GM12878 (cell line): ENCODE data around the gene TPR. TPM values are rescaled to one million over a fixed set of nuclear protein-coding genes. Genes with fewer than 3 reads are reported as not detected.

ENCODE experiments used
- ATAC-seq: fragments of 200-7000 bp; cut with Tn5 transposase; 3 replicates; pipeline ENCODE4 v1.9.1; 2020; ENCODE audit warnings: mild to moderate bottlenecking, moderate library complexity
- BruUV-seq: library from RNA; stranded (reverse); fragments of 400-500 nt; replicated peaks from 2 replicates; lab custom pipeline; 2021; lab: Mats Ljungman, UMichigan
- CTCF ChIA-PET: fragments of 300-600 bp; sonication (Branson Sonifier 250); formaldehyde crosslinking; extraction: SDS; loops from one replicate; lab custom pipeline; 2021; ENCODE audit warnings: inconsistent platforms; lab: Yijun Ruan, JAX
- POLR2A ChIA-PET: fragments of 350-600 bp; formaldehyde crosslinking; extraction: SDS; loops from one replicate; lab custom pipeline; 2021; ENCODE audit warnings: inconsistent platforms; lab: Charles Lee
- RAD21 ChIA-PET: fragments of 300-600 bp; sonication (Branson Sonifier 250); formaldehyde crosslinking; loops from one replicate; lab custom pipeline; 2023; ENCODE audit warnings: antibody characterized with exemption; ENCODE audit not compliant: unreplicated experiment; lab: Charles Lee
- SMC1A ChIA-PET: fragments of 300-600 bp; sonication (Branson Sonifier 250); formaldehyde crosslinking; loops from one replicate; lab custom pipeline; 2023; ENCODE audit not compliant: unreplicated experiment, uncharacterized antibody; lab: Charles Lee
- DNase-seq: peaks from one replicate; pipeline ENCODE4 v3.0.0-alpha.2; 2011; ENCODE audit warnings: low read depth, low spot score
- FAIRE-seq: peaks from 3 replicates; lab custom pipeline; 2011; peaks lifted over from hg19 to GRCh38; lab: Jason Lieb, UNC
- H2AFZ ChIP-seq: 2 replicates; pipeline ENCODE4 v1.6.0; 2011; ENCODE audit warnings: low read depth, low read length, control low read depth; ENCODE audit not compliant: control insufficient read depth
- H3K27ac ChIP-seq: 2 replicates; pipeline ENCODE4 v1.5.1; 2011; ENCODE audit warnings: control low read depth; ENCODE audit not compliant: control insufficient read depth, insufficient read depth
- H3K27me3 ChIP-seq, 2 experiments: replicated peaks in 1 of 2; 2 replicates each; pipeline versions ENCODE4 v1.6.0 to v1.6.1; 2011; ENCODE audit warnings: low read length in 1 of 2; ENCODE audit not compliant: control insufficient read depth in 2 of 2, insufficient read depth in 2 of 2
- H3K36me3 ChIP-seq, 2 experiments: 2 replicates each; pipeline ENCODE4 v1.5.1; 2011; ENCODE audit warnings: low read length in 1 of 2; ENCODE audit not compliant: control insufficient read depth in 2 of 2, insufficient read depth in 2 of 2
- H3K4me1 ChIP-seq: 2 replicates; pipeline ENCODE4 v1.6.1; 2011; ENCODE audit warnings: mild to moderate bottlenecking, low read length, moderate library complexity, mixed read lengths; ENCODE audit not compliant: control insufficient read depth, insufficient read depth
- H3K4me2 ChIP-seq: 2 replicates; pipeline ENCODE4 v1.6.0; 2011; ENCODE audit warnings: control low read depth; ENCODE audit not compliant: control insufficient read depth, insufficient read depth
- H3K4me3 ChIP-seq: fragments of 200-600 bp; sonication (generic); 2 replicates; pipeline ENCODE4 v1.5.1; 2016
- H3K79me2 ChIP-seq: 2 replicates; pipeline ENCODE4 v1.6.0; 2011; ENCODE audit warnings: low read length; ENCODE audit not compliant: control insufficient read depth, insufficient read depth
- H3K9ac ChIP-seq: 2 replicates; pipeline ENCODE4 v1.8.0; 2011; ENCODE audit warnings: low read length, control low read depth, mixed read lengths; ENCODE audit not compliant: control insufficient read depth, insufficient read depth
- H3K9me3 ChIP-seq: replicated peaks from 3 replicates; pipeline ENCODE4 v1.5.1; 2011; ENCODE audit warnings: mild to moderate bottlenecking, low read length; ENCODE audit not compliant: control insufficient read depth, insufficient read depth
- H4K20me1 ChIP-seq: 2 replicates; pipeline ENCODE4 v1.6.0; 2011; ENCODE audit not compliant: control insufficient read depth, insufficient read depth
- BCL3 ChIP-seq: IDR thresholded peaks from 2 replicates; pipeline ENCODE4 v1.6.1; 2011; ENCODE audit warnings: borderline replicate concordance, low read depth, mild to moderate bottlenecking, moderate library complexity, low read length; ENCODE audit not compliant: insufficient read depth, poor library complexity, severe bottlenecking
- CBX5 ChIP-seq: sonication (generic); IDR thresholded peaks from 2 replicates; pipeline ENCODE4 v1.6.1; 2016; ENCODE audit warnings: low read depth, moderate library complexity, mild to moderate bottlenecking, inconsistent platforms
- CHD1 ChIP-seq: IDR thresholded peaks from 2 replicates; pipeline ENCODE4 v1.6.1; 2012; ENCODE audit warnings: low read depth, low read length, improper control_type of control experiment
- EGR1 ChIP-seq, 2 experiments: IDR thresholded peaks; 1 replicate in 1 of 2; 2 replicates in 1 of 2; pipeline ENCODE4 v1.6.1; 2011 to 2012; ENCODE audit warnings: low read depth in 2 of 2, low read length in 2 of 2, borderline replicate concordance in 1 of 2, mild to moderate bottlenecking in 1 of 2, moderate library complexity in 1 of 2
- ETV6 ChIP-seq, 2 experiments: fragments of 450-650 bp in 1 of 2; IDR thresholded peaks in 1 of 2; conservative IDR thresholded peaks in 1 of 2; 2 replicates each; pipeline ENCODE4 v1.6.1; 2014; ENCODE audit warnings: antibody characterized with exemption in 1 of 2, borderline replicate concordance in 1 of 2, low read depth in 1 of 2, mild to moderate bottlenecking in 1 of 2, moderate library complexity in 1 of 2
- FOXK2 ChIP-seq: fragments of 450-650 bp; IDR thresholded peaks from 2 replicates; pipeline ENCODE4 v1.6.1; 2017; ENCODE audit warnings: mild to moderate bottlenecking, moderate library complexity
- HDGF ChIP-seq: fragments of 450-650 bp; IDR thresholded peaks from 2 replicates; pipeline ENCODE4 v1.6.1; 2016; ENCODE audit warnings: antibody characterized with exemption
- IKZF1 ChIP-seq: fragments of 450-650 bp; conservative IDR thresholded peaks from 2 replicates; pipeline ENCODE4 v1.6.1; 2017; ENCODE audit warnings: antibody characterized with exemption, mild to moderate bottlenecking
- IRF3 ChIP-seq: fragments of 450-650 bp; IDR thresholded peaks from 2 replicates; pipeline ENCODE4 v1.6.1; 2014; ENCODE audit warnings: mild to moderate bottlenecking
- JUND ChIP-seq: IDR thresholded peaks from 2 replicates; pipeline ENCODE4 v1.6.1; 2012; ENCODE audit warnings: low read depth, mild to moderate bottlenecking, low read length, improper control_type of control experiment, moderate library complexity
- KAT2A ChIP-seq: conservative IDR thresholded peaks from 2 replicates; pipeline ENCODE4 v1.6.1; 2011; ENCODE audit warnings: low read depth, low read length; ENCODE audit not compliant: control insufficient read depth
- KDM1A ChIP-seq: fragments of 200-600 bp; sonication (generic); IDR thresholded peaks from 2 replicates; pipeline ENCODE4 v1.6.1; 2016; ENCODE audit warnings: borderline replicate concordance
- MEF2A ChIP-seq: IDR thresholded peaks from 2 replicates; pipeline ENCODE4 v1.6.1; 2011; ENCODE audit warnings: low read depth, mild to moderate bottlenecking, low read length, moderate library complexity; ENCODE audit not compliant: insufficient read depth
- RBBP5 ChIP-seq: fragments of 200-600 bp; sonication (generic); conservative IDR thresholded peaks from 2 replicates; pipeline ENCODE4 v1.6.1; 2016
- RELA ChIP-seq: fragments of 450-650 bp; IDR thresholded peaks from 2 replicates; pipeline ENCODE4 v1.8.0; 2014; ENCODE audit warnings: borderline replicate concordance; ENCODE audit not compliant: partially characterized antibody
- SREBF2 ChIP-seq: IDR thresholded peaks from 2 replicates; pipeline ENCODE4 v1.6.1; 2012; ENCODE audit warnings: mild to moderate bottlenecking, low read length
- YBX1 ChIP-seq: fragments of 450-650 bp; IDR thresholded peaks from 2 replicates; pipeline ENCODE4 v1.6.1; 2016; ENCODE audit warnings: antibody characterized with exemption
- ZNF592 ChIP-seq: fragments of 450-650 bp; IDR thresholded peaks from 2 replicates; pipeline ENCODE4 v1.6.1; 2017; ENCODE audit warnings: mild to moderate bottlenecking, moderate library complexity
- WGBS: methylation state at CpG from one replicate; pipeline ENCODE4 v1.1.6; 2016; ENCODE audit warnings: low lambda C conversion rate; ENCODE audit not compliant: insufficient replicate concordance, insufficient coverage; ENCODE audit errors: missing lambda C conversion rate; 5-methylcytosine and 5-hydroxymethylcytosine counted together
- in situ Hi-C: fragments of 300-500 bp; cut with MboI; formaldehyde crosslinking; loops from 9 replicates; pipeline ENCODE4 v1.14.3; 2018; ENCODE audit warnings: mixed read lengths
- intact Hi-C: fragments of 100-400 bp; cut with micrococcal nuclease; formaldehyde crosslinking; loops from one replicate; pipeline ENCODE4 v1.14.2; 2022; ENCODE audit not compliant: unreplicated experiment
- polyA plus RNA-seq, 11 experiments: library from polyadenylated mRNA; depleted of rRNA in 4 of 11; unstranded in 6 of 11; stranded (reverse) in 5 of 11; fragments of >200 nt; fragmentation: Nextera tagmentation in 4 of 11; fragmentation: Illumina TruSeq in 1 of 11; extraction: Ambion mirVana in 4 of 11; extraction: Trizol in 1 of 11; gene quantifications; 1 replicate in 1 of 11; 2 replicates in 10 of 11; pipeline versions ENCODE4 v1.2.1 to v1.2.3, GENCODE V29; 2011 to 2016; ENCODE audit warnings: inconsistent platforms in 2 of 11, missing spikeins in 2 of 11, low read depth in 1 of 11
- total RNA-seq, 4 experiments: library from RNA; depleted of rRNA in 3 of 4; stranded (reverse); fragments of >200 nt in 3 of 4; fragmentation: Illumina TruSeq in 1 of 4; extraction: Trizol in 1 of 4; gene quantifications; 2 replicates each; pipeline versions ENCODE4 v1.2.1 to v1.2.3, GENCODE V29; 2013 to 2021

TPR gene
- total and polyA plus RNA-seq, 10 of the 15 experiments (the other 5 are each of a cell fraction or from before 2014, with no cell fraction given), result 30.9 to 122 (median 92.2) TPM

- no peak for TF ChIP-seq SREBF2
- no peak for TF ChIP-seq RELA
- TF ChIP-seq IKZF1, result no peak
- no peak for TF ChIP-seq JUND
- TF ChIP-seq CBX5, result no peak
- no peak for TF ChIP-seq FOXK2
- no peak for TF ChIP-seq MEF2A
- no peak for TF ChIP-seq EGR1 (IDR thresholded peaks at IDR 0.05; ENCODE audit: borderline replicate concordance in 1 of 2, low read depth in 2 of 2, low read length in 2 of 2)
- no peak for TF ChIP-seq IRF3
- TF ChIP-seq KDM1A, result no peak
- TF ChIP-seq HDGF, result no peak
- TF ChIP-seq YBX1, result no peak
- TF ChIP-seq RBBP5, result no peak
- TF ChIP-seq KAT2A, result no peak
- TF ChIP-seq ZNF592, result no peak
- TF ChIP-seq BCL3, result no peak
- TF ChIP-seq CHD1, result no peak
- TF ChIP-seq ETV6 (conservative IDR thresholded peaks at IDR 0.05 in 1 of 2, IDR thresholded peaks at IDR 0.05 in 1 of 2; ENCODE audit: borderline replicate concordance in 1 of 2, low read depth in 1 of 2), result no peak
- no peak overlapping the region for H3K9ac ChIP-seq
- ChIA-PET POLR2A (no interaction called here), RAD21 (no interaction called here), CTCF (no interaction called here), SMC1A (no interaction called here)
- H3K27me3 ChIP-seq, result no peaks in the 10 kb centered on the region
- 50% methylated on average over 2 of the region's 2 CpGs for WGBS
- H3K9me3 ChIP-seq, result no peaks in the 10 kb centered on the region
- no peak overlapping the region for H3K4me2 ChIP-seq
- no peaks in the 10 kb centered on the region for H4K20me1 ChIP-seq
- H3K79me2 ChIP-seq, result no peaks in the 10 kb centered on the region
- in situ Hi-C loops (no loop called here), intact Hi-C loops (no loop called here)
- no TSS peak for BruUV-seq
- H3K27ac ChIP-seq, result no peak overlapping the region
- DNase-seq, result no peak
- H3K36me3 ChIP-seq, result no peaks in the 10 kb centered on the region
- no peak overlapping the region for H3K4me3 ChIP-seq
- no peak for ATAC-seq
- FAIRE-seq, result no peak
- no peaks in the 10 kb centered on the region for H3K4me1 ChIP-seq
- no peak overlapping the region for H2AFZ ChIP-seq
Measured at GRCh38 chr1:186299570-186299969, 75.5 kb downstream of the TPR start.
